GM23338 (cell line): ENCODE data around the gene STAT6. TPM values are rescaled to one million over a fixed set of nuclear protein-coding genes. Genes with fewer than 3 reads are reported as not detected.

Experiments
- ATAC-seq: fragments of 200-7000 bp; cut with Tn5 transposase; 3 replicates; pipeline ENCODE4 v1.9.1; 2020
- DNase-seq: peaks from one replicate; pipeline ENCODE4 v3.0.0-alpha.2; 2015; ENCODE audit warnings: low spot score
- H2AFZ ChIP-seq: fragments of 200-600 bp; sonication (generic); 2 replicates; pipeline ENCODE4 v1.8.0; 2016; ENCODE audit warnings: antibody characterized with exemption, mild to moderate bottlenecking, moderate library complexity
- H3F3A ChIP-seq: fragments of 200-600 bp; sonication (generic); replicated peaks from 2 replicates; pipeline ENCODE4 v1.8.0; 2017; ENCODE audit warnings: antibody characterized with exemption, mixed run types, low read depth
- H3K27ac ChIP-seq: fragments of 200-600 bp; sonication (generic); 2 replicates; pipeline ENCODE4 v1.6.1; 2016; ENCODE audit warnings: low read depth
- H3K27me3 ChIP-seq: fragments of 200-600 bp; sonication (generic); 2 replicates; pipeline ENCODE4 v1.8.0; 2016; ENCODE audit warnings: mild to moderate bottlenecking, mixed run types, moderate library complexity; ENCODE audit not compliant: insufficient read depth
- H3K36me3 ChIP-seq: fragments of 200-600 bp; sonication (generic); 2 replicates; pipeline ENCODE4 v1.8.0; 2016; ENCODE audit warnings: mild to moderate bottlenecking; ENCODE audit not compliant: insufficient read depth
- H3K4me1 ChIP-seq: fragments of 200-600 bp; sonication (generic); 2 replicates; pipeline ENCODE4 v1.8.0; 2016; ENCODE audit warnings: mild to moderate bottlenecking, moderate library complexity; ENCODE audit not compliant: insufficient read depth
- H3K4me2 ChIP-seq: fragments of 200-600 bp; sonication (generic); 2 replicates; pipeline ENCODE4 v1.7.1; 2017; ENCODE audit warnings: mixed run types
- H3K4me3 ChIP-seq: fragments of 200-600 bp; sonication (generic); 2 replicates; pipeline ENCODE4 v1.6.1; 2016; ENCODE audit warnings: mixed run types
- H3K79me2 ChIP-seq: fragments of 200-600 bp; sonication (generic); replicated peaks from 2 replicates; pipeline ENCODE4 v1.8.0; 2017; ENCODE audit warnings: mild to moderate bottlenecking; ENCODE audit not compliant: insufficient read depth
- H3K9me2 ChIP-seq: fragments of 200-600 bp; sonication (generic); 2 replicates; pipeline ENCODE4 v1.8.0; 2017; ENCODE audit not compliant: insufficient read depth
- H4K20me1 ChIP-seq: fragments of 200-600 bp; sonication (generic); replicated peaks from 2 replicates; pipeline ENCODE4 v1.8.0; 2017; ENCODE audit warnings: mild to moderate bottlenecking; ENCODE audit not compliant: insufficient read depth
- H3K27ac Mint-ChIP-seq: 2 replicates; pipeline ENCODE4 v1.8.0; 2020; ENCODE audit warnings: inconsistent platforms, mild to moderate bottlenecking, moderate library complexity, mixed read lengths
- H3K27me3 Mint-ChIP-seq: 3 replicates; pipeline ENCODE4 v1.8.0; 2022; ENCODE audit warnings: low read depth, mild to moderate bottlenecking, moderate library complexity, mixed read lengths, inconsistent platforms; ENCODE audit not compliant: insufficient read depth, poor library complexity
- H3K36me3 Mint-ChIP-seq: 3 replicates; pipeline ENCODE4 v1.8.0; 2021; ENCODE audit warnings: low read depth, mild to moderate bottlenecking, inconsistent platforms, moderate library complexity, mixed read lengths
- H3K4me1 Mint-ChIP-seq: 3 replicates; pipeline ENCODE4 v1.8.0; 2020; ENCODE audit warnings: mild to moderate bottlenecking, inconsistent platforms, mixed read lengths
- H3K4me3 Mint-ChIP-seq: 3 replicates; pipeline ENCODE4 v1.8.0; 2021; ENCODE audit warnings: moderate library complexity, mild to moderate bottlenecking, inconsistent platforms, mixed read lengths
- H3K9me3 Mint-ChIP-seq: 3 replicates; pipeline ENCODE4 v1.8.0; 2020; ENCODE audit warnings: moderate library complexity, mild to moderate bottlenecking, inconsistent platforms, mixed read lengths
- CREB1 ChIP-seq: fragments of 250-450 bp; sonication (Bioruptor Pico); IDR thresholded peaks from 2 replicates; pipeline ENCODE4 v1.5.0; 2020; ENCODE audit warnings: low read depth, mild to moderate bottlenecking, moderate library complexity
- EZH2 ChIP-seq: fragments of 200-600 bp; sonication (generic); IDR thresholded peaks from one replicate; pipeline ENCODE4 v1.8.0; 2017; ENCODE audit warnings: antibody characterized with exemption, mild to moderate bottlenecking, low read depth; ENCODE audit not compliant: unreplicated experiment
- EZH2phosphoT487 ChIP-seq: fragments of 200-600 bp; sonication (generic); IDR thresholded peaks from one replicate; pipeline ENCODE4 v1.8.1; 2018; ENCODE audit warnings: antibody characterized with exemption; ENCODE audit not compliant: unreplicated experiment
- NANOG ChIP-seq: IDR thresholded peaks from 2 replicates; pipeline ENCODE4 v1.6.1; 2016; ENCODE audit warnings: antibody characterized with exemption, borderline replicate concordance
- POLR2AphosphoS5 ChIP-seq: IDR thresholded peaks from 2 replicates; pipeline ENCODE4 v1.6.1; 2016; ENCODE audit warnings: antibody characterized with exemption, low read depth
- STAT1 ChIP-seq: IDR thresholded peaks from one replicate; pipeline ENCODE4 v1.6.1; 2016; ENCODE audit warnings: antibody characterized with exemption; ENCODE audit not compliant: unreplicated experiment
- ZNF114 ChIP-seq: fragments of 250-450 bp; sonication (Bioruptor Pico); IDR thresholded peaks from 2 replicates; pipeline ENCODE4 v1.5.0; 2020; ENCODE audit warnings: mild to moderate bottlenecking, moderate library complexity
- ZNF331 ChIP-seq: fragments of 250-450 bp; sonication (Bioruptor Pico); IDR thresholded peaks from 2 replicates; pipeline ENCODE4 v1.5.0; 2020; ENCODE audit warnings: low read depth, mild to moderate bottlenecking, moderate library complexity
- polyA plus RNA-seq: library from polyadenylated mRNA; unstranded; fragments of >200 nt; fragmentation: Nextera tagmentation; extraction: Ambion mirVana; gene quantifications from 2 replicates; pipeline ENCODE4 v1.2.1, GENCODE V29; 2016
- total RNA-seq: library from RNA; depleted of rRNA; stranded (reverse); fragments of >200 nt; shearing (Covaris generic); gene quantifications from 2 replicates; pipeline ENCODE4 v1.2.3, GENCODE V29; 2014
- TF ChIP-seq, protein P1 (sequence below): fragments of 250-450 bp; sonication (Bioruptor Pico); IDR thresholded peaks from 2 replicates; pipeline ENCODE4 v1.5.0; 2020; ENCODE audit warnings: mild to moderate bottlenecking, moderate library complexity

The STAT6 gene
- total and polyA plus RNA-seq, 2 experiments from 2014 or later, result 14.3 to 28.1 TPM

DNA sequence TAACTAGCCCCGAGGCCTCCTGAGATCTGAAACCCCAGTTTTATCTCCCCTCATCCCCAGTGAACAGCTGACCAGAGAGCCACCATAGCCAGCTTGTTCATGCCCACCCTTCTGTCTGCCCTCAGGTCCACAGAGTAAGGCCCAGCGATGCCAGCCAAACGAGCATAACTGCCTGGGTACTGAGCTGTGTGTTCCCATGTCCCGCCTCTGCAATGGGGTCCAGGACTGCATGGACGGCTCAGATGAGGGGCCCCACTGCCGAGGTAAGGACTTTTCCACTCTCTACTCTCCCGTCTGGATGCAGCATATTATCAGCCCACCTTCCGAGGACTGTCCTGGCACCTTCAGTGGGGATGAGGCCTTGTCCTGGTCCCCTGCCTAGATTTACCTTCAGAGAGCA is 30.1 kb upstream of the STAT6 start (continued):
- TF ChIP-seq, protein P1, sequence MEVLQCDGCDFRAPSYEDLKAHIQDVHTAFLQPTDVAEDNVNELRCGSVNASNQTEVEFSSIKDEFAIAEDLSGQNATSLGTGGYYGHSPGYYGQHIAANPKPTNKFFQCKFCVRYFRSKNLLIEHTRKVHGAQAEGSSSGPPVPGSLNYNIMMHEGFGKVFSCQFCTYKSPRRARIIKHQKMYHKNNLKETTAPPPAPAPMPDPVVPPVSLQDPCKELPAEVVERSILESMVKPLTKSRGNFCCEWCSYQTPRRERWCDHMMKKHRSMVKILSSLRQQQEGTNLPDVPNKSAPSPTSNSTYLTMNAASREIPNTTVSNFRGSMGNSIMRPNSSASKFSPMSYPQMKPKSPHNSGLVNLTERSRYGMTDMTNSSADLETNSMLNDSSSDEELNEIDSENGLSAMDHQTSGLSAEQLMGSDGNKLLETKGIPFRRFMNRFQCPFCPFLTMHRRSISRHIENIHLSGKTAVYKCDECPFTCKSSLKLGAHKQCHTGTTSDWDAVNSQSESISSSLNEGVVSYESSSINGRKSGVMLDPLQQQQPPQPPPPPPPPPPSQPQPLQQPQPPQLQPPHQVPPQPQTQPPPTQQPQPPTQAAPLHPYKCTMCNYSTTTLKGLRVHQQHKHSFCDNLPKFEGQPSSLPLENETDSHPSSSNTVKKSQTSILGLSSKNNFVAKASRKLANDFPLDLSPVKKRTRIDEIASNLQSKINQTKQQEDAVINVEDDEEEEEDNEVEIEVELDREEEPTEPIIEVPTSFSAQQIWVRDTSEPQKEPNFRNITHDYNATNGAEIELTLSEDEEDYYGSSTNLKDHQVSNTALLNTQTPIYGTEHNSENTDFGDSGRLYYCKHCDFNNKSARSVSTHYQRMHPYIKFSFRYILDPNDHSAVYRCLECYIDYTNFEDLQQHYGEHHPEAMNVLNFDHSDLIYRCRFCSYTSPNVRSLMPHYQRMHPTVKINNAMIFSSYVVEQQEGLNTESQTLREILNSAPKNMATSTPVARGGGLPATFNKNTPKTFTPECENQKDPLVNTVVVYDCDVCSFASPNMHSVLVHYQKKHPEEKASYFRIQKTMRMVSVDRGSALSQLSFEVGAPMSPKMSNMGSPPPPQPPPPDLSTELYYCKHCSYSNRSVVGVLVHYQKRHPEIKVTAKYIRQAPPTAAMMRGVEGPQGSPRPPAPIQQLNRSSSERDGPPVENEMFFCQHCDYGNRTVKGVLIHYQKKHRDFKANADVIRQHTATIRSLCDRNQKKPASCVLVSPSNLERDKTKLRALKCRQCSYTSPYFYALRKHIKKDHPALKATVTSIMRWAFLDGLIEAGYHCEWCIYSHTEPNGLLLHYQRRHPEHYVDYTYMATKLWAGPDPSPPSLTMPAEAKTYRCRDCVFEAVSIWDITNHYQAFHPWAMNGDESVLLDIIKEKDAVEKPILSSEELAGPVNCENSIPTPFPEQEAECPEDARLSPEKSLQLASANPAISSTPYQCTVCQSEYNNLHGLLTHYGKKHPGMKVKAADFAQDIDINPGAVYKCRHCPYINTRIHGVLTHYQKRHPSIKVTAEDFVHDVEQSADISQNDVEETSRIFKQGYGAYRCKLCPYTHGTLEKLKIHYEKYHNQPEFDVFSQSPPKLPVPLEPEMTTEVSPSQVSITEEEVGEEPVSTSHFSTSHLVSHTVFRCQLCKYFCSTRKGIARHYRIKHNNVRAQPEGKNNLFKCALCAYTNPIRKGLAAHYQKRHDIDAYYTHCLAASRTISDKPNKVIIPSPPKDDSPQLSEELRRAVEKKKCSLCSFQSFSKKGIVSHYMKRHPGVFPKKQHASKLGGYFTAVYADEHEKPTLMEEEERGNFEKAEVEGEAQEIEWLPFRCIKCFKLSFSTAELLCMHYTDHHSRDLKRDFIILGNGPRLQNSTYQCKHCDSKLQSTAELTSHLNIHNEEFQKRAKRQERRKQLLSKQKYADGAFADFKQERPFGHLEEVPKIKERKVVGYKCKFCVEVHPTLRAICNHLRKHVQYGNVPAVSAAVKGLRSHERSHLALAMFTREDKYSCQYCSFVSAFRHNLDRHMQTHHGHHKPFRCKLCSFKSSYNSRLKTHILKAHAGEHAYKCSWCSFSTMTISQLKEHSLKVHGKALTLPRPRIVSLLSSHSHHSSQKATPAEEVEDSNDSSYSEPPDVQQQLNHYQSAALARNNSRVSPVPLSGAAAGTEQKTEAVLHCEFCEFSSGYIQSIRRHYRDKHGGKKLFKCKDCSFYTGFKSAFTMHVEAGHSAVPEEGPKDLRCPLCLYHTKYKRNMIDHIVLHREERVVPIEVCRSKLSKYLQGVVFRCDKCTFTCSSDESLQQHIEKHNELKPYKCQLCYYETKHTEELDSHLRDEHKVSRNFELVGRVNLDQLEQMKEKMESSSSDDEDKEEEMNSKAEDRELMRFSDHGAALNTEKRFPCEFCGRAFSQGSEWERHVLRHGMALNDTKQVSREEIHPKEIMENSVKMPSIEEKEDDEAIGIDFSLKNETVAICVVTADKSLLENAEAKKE (CRISPR knock-in tag), result no peak
- no peak for TF ChIP-seq NANOG

DNA sequence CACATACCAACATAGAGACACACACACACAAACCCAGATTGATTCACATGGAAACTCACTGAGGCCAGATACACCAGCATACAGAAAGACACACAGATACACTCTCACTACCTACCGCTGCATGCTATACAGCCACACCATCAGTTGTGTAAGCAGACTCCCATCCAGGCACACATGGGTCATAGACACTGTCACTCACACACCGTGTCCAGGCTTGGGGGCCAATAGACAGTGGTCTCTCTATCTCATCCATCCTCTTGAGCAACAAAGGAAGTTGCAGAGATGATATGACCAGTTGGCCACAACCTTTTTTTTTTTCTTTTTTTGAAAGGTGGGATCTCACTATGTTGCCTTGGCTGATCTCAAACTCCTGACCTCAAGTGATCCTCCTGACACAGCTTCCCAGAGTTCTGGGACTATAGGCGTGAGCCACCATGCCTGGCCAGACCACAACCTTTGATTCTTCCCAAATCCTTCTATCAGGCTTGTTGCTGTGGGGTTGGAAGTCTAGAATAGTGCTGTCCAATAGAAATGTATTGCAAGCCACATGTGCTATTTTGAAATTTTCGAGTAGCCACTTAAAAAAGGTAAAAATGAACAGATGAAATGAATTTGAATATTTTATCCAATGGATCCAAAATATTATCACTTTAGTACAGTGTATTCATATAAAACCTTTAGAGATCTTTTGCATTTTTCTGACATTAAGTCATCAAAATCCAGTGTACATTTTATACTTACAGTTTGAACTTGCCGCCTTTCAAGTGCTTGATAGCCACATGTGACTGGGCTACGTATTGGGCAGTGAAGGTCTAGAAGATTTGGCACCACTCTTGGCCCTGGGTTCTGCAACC is 28.9 kb upstream of the STAT6 start:
- Histone ChIP-seq H3K9me2 (no peaks in the 10 kb centered on the region), H3K79me2 (peaks cover 48% of the 10 kb centered on the region), H3K36me3 (peaks cover 21% of the 10 kb centered on the region), H3K27ac (no peak overlapping the region), H3K4me1 (peaks cover 7% of the 10 kb centered on the region), H4K20me1 (peaks cover 20% of the 10 kb centered on the region), H3K4me2 (no peak overlapping the region), H3F3A (0 out of 2 replicates have a peak, but pooled peaks cover 5% of the 10 kb centered on the region), H2AFZ (no peak overlapping the region), H3K4me3 (no peak overlapping the region), H3K27me3 (no peaks in the 10 kb centered on the region)
- DNase-seq (no peak), ATAC-seq (no peak)
- Mint-ChIP-seq H3K27ac (no peak overlapping the region), H3K27me3 (peaks cover 10% of the 10 kb centered on the region), H3K4me1 (peaks cover 29% of the 10 kb centered on the region), H3K36me3 (peaks cover 72% of the 10 kb centered on the region), H3K4me3 (no peak overlapping the region), H3K9me3 (no peaks in the 10 kb centered on the region)
- TF ChIP-seq, protein P1 (CRISPR knock-in tag), result no peak
- no peak for TF ChIP-seq ZNF114 (CRISPR knock-in tag)
- TF ChIP-seq POLR2AphosphoS5, result no peak
- no peak for TF ChIP-seq ZNF331 (CRISPR knock-in tag)
- TF ChIP-seq EZH2phosphoT487, result no peak
- TF ChIP-seq CREB1 (CRISPR knock-in tag), result no peak
- no peak for TF ChIP-seq EZH2
- TF ChIP-seq STAT1, result no peak
